Stomach smooth muscle (tissue), 2 donors: ENCODE data around the gene SRP14.
"Not testable (repeated sequence)": the region's sequence is repeated elsewhere in the genome, so short reads cannot be mapped to it uniquely, and the experiment has no call there.

Source experiments
- H3K27ac ChIP-seq: one replicate; pipeline ENCODE4 v1.7.0; 2013; ENCODE audit warnings: mild to moderate bottlenecking, low read length, inconsistent platforms
- H3K27me3 ChIP-seq, 2 donors: one replicate each; pipeline ENCODE4 v1.7.0; 2013; ENCODE audit warnings: low read length in 2 of 2; ENCODE audit not compliant: insufficient read depth in 2 of 2, control insufficient read depth in 1 of 2
- H3K36me3 ChIP-seq, 2 donors: one replicate each; pipeline ENCODE4 v1.7.0; 2013; ENCODE audit warnings: low read length in 2 of 2; ENCODE audit not compliant: control insufficient read depth in 2 of 2, insufficient read depth in 2 of 2
- H3K4me1 ChIP-seq: one replicate; pipeline ENCODE4 v1.7.0; 2013; ENCODE audit warnings: low read length; ENCODE audit not compliant: control insufficient read depth, insufficient read depth
- H3K4me3 ChIP-seq, 2 donors: one replicate each; pipeline ENCODE4 v1.7.0; 2013; ENCODE audit warnings: low read length in 2 of 2
- H3K9ac ChIP-seq, 2 donors: one replicate each; pipeline ENCODE4 v1.7.0; 2013; ENCODE audit warnings: low read length in 2 of 2, mild to moderate bottlenecking in 1 of 2
- H3K9me3 ChIP-seq, 2 donors: one replicate each; pipeline ENCODE4 v1.7.0; 2013; ENCODE audit warnings: low read length in 2 of 2; ENCODE audit not compliant: control insufficient read depth in 2 of 2
- donor health status: healthy.
- donor health status: Pancreatic carcinoma.

Gene SRP14

GRCh38 chr15:39998511-39999077, 40.4 kb downstream of the SRP14 start:
- Histone ChIP-seq H3K9me3 (no peaks in the 10 kb centered on the region), H3K27ac (no peak overlapping the region), H3K4me1 (no peaks in the 10 kb centered on the region), H3K36me3 (peaks cover 34 to 41% of the 10 kb centered on the region in 2 donors), H3K9ac (no peak overlapping the region), H3K27me3 (no peaks in the 10 kb centered on the region), H3K4me3 (no peak overlapping the region)

GRCh38 chr15:39997639-39998038, 41.3 kb downstream of the SRP14 start:
- Histone ChIP-seq H3K27ac (no peak overlapping the region), H3K9me3 (no peaks in the 10 kb centered on the region), H3K4me1 (no peaks in the 10 kb centered on the region), H3K27me3 (no peaks in the 10 kb centered on the region), H3K36me3 (peaks cover 35 to 43% of the 10 kb centered on the region in 2 donors), H3K9ac (no peak overlapping the region), H3K4me3 (no peak overlapping the region)

- Histone ChIP-seq H3K27ac (no peak overlapping the region), H3K9ac (no peak overlapping the region), H3K36me3 (peaks cover 37 to 40% of the 10 kb centered on the region in 2 donors), H3K4me3 (no peak overlapping the region), H3K27me3 (no peaks in the 10 kb centered on the region), H3K4me1 (no peaks in the 10 kb centered on the region), H3K9me3 (no peaks in the 10 kb centered on the region)
Measured at GRCh38 chr15:39997031-39997430, 42.0 kb downstream of the SRP14 start.

DNA sequence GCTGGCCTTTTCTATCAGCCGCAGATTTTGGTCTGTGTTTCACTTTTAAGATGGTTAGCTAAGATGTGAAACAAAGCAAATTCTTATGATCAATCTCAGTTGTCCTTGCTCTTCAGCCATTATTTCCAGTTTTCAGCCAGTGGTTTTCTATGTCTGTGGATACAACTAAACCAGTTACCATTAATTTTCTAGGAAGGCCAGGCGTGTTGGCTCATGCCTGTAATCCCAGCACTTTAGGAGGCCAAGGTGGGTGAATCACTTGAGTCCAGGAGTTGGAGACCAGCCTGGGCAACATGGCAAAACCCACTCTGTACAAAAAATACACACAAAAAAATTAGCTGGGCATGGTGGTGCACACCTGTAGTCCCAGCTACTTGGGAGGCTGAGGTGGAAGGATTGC, 42.8 kb downstream of the SRP14 start:
- H3K27me3 ChIP-seq, H3K4me1 ChIP-seq, H3K9me3 ChIP-seq, H3K27ac ChIP-seq, H3K4me3 ChIP-seq, H3K9ac ChIP-seq: not testable (repeated sequence)
- H3K36me3 ChIP-seq: peaks cover 41 to 44% of the 10 kb centered on the region in 2 donors

- H3K9ac ChIP-seq, H3K27me3 ChIP-seq, H3K9me3 ChIP-seq, H3K4me1 ChIP-seq, H3K4me3 ChIP-seq, H3K27ac ChIP-seq: not testable (repeated sequence)
- H3K36me3 ChIP-seq: peaks cover 58 to 62% of the 10 kb centered on the region in 2 donors
Measured at GRCh38 chr15:39992953-39993352, 46.0 kb downstream of the SRP14 start.

DNA sequence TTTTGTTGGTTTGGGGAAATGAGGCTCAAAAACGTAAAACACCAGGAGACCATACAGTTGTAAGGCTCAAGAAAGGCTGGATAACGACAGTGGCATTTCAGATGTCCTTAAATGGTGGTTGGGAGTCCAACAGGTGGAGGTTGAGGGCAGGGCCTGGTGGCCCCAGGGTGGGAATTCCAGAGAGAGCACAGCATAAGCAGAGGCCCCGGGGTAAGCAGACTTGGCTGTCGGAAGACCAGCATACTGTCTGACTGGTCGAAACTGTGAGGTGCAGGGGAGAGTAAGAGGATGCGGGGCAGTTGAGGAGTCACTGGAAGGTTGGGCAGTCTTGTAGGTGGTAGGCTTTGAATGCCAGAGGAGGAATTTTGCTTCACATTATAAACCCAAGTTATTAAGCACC, 48.3 kb downstream of the SRP14 start:
- no peak overlapping the region for H3K4me3 ChIP-seq
- no peaks in the 10 kb centered on the region for H3K4me1 ChIP-seq
- H3K9me3 ChIP-seq: no peaks in the 10 kb centered on the region
- H3K27me3 ChIP-seq: no peaks in the 10 kb centered on the region
- H3K27ac ChIP-seq: no peak overlapping the region
- no peak overlapping the region for H3K9ac ChIP-seq
- peaks cover 60 to 69% of the 10 kb centered on the region in 2 donors for H3K36me3 ChIP-seq

DNA sequence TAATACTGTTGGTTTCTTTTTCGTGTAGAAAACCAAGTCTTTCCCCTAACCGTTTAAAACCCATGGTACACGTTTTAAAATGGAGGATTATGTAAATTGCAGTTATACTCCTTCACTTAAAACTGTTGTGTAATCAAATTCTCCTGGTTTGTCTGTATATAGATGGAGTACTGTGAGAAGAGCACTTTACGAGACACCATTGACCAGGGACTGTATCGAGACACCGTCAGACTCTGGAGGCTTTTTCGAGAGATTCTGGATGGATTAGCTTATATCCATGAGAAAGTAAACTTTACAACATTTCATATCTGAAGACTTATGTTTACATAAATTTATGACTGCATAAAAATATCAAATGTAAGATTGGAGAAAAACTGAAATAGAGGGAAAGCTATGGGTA, 51.2 kb downstream of the SRP14 start:
- peaks cover 51 to 52% of the 10 kb centered on the region in 2 donors for H3K36me3 ChIP-seq

More for the DNA sequence above, 51.2 kb downstream of the SRP14 start:
- Histone ChIP-seq H3K9ac (no peak overlapping the region), H3K9me3 (no peaks in the 10 kb centered on the region), H3K4me1 (no peaks in the 10 kb centered on the region), H3K4me3 (no peak overlapping the region), H3K27ac (no peak overlapping the region), H3K27me3 (no peaks in the 10 kb centered on the region)
